ENCODE measurements around the gene LMTK3.

The LMTK3 gene, protein sequence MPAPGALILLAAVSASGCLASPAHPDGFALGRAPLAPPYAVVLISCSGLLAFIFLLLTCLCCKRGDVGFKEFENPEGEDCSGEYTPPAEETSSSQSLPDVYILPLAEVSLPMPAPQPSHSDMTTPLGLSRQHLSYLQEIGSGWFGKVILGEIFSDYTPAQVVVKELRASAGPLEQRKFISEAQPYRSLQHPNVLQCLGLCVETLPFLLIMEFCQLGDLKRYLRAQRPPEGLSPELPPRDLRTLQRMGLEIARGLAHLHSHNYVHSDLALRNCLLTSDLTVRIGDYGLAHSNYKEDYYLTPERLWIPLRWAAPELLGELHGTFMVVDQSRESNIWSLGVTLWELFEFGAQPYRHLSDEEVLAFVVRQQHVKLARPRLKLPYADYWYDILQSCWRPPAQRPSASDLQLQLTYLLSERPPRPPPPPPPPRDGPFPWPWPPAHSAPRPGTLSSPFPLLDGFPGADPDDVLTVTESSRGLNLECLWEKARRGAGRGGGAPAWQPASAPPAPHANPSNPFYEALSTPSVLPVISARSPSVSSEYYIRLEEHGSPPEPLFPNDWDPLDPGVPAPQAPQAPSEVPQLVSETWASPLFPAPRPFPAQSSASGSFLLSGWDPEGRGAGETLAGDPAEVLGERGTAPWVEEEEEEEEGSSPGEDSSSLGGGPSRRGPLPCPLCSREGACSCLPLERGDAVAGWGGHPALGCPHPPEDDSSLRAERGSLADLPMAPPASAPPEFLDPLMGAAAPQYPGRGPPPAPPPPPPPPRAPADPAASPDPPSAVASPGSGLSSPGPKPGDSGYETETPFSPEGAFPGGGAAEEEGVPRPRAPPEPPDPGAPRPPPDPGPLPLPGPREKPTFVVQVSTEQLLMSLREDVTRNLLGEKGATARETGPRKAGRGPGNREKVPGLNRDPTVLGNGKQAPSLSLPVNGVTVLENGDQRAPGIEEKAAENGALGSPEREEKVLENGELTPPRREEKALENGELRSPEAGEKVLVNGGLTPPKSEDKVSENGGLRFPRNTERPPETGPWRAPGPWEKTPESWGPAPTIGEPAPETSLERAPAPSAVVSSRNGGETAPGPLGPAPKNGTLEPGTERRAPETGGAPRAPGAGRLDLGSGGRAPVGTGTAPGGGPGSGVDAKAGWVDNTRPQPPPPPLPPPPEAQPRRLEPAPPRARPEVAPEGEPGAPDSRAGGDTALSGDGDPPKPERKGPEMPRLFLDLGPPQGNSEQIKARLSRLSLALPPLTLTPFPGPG (N-terminal part only)

DNA sequence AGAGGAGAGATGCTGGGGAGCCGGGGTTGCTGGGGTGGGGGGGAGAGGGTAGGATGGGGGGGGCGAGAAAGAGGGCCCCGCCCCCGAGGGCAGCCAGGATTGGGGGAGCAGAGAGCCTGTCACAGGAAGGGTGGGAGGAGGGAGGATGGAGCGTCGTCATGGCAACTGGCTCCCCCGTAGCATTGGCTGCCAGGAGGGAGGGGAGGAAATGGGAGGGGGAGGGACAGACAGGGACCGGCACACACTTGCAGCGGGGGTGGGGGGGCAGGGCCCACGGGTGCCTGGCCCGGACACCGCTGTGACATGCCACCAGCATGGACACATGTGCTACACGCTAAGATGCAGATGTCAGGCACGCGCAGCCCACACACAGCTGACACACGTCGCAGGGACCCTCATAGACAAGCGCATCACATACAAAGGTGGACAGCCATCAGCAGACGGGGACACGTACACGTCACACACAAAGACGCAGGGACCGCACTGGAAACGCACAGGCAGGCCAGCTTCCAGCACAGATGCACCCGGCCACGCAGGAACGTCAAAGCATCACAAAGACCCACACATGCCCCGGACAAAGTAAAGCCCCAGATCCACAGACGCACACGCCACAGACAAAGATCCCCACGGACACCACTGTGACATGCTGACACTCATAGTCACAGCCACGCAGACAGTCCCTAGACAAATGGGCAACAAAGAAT is at the start of gene LMTK3:
TSS of gene LMTK3 (minus strand) at position 36 of the 704 bp plus-strand sequence. CDS start 259 bp downstream, outside the sequence.
- TF ChIP-seq TAF1 (IDR thresholded peaks at IDR 0.05; ENCODE audit: low read depth) (no peak), EGR1 (IDR thresholded peaks at IDR 0.05) (no peak), CREB1 (IDR thresholded peaks at IDR 0.05; ENCODE audit: low read depth) (no peak), YY1 (IDR thresholded peaks at IDR 0.05; ENCODE audit: low read depth) (no peak), RAD21 (IDR thresholded peaks at IDR 0.05; ENCODE audit: low read depth) (no peak), NFIC (IDR thresholded peaks at IDR 0.05) (no peak), FOXM1 (IDR thresholded peaks at IDR 0.05; ENCODE audit: borderline replicate concordance, low read depth) (no peak), TEAD4 (IDR thresholded peaks at IDR 0.05) (no peak), TCF12 (IDR thresholded peaks at IDR 0.05; ENCODE audit: low read depth) (no peak), ZBTB7A (IDR thresholded peaks at IDR 0.05; ENCODE audit: low read depth) (no peak)
- TF ChIP-seq, protein P1, sequence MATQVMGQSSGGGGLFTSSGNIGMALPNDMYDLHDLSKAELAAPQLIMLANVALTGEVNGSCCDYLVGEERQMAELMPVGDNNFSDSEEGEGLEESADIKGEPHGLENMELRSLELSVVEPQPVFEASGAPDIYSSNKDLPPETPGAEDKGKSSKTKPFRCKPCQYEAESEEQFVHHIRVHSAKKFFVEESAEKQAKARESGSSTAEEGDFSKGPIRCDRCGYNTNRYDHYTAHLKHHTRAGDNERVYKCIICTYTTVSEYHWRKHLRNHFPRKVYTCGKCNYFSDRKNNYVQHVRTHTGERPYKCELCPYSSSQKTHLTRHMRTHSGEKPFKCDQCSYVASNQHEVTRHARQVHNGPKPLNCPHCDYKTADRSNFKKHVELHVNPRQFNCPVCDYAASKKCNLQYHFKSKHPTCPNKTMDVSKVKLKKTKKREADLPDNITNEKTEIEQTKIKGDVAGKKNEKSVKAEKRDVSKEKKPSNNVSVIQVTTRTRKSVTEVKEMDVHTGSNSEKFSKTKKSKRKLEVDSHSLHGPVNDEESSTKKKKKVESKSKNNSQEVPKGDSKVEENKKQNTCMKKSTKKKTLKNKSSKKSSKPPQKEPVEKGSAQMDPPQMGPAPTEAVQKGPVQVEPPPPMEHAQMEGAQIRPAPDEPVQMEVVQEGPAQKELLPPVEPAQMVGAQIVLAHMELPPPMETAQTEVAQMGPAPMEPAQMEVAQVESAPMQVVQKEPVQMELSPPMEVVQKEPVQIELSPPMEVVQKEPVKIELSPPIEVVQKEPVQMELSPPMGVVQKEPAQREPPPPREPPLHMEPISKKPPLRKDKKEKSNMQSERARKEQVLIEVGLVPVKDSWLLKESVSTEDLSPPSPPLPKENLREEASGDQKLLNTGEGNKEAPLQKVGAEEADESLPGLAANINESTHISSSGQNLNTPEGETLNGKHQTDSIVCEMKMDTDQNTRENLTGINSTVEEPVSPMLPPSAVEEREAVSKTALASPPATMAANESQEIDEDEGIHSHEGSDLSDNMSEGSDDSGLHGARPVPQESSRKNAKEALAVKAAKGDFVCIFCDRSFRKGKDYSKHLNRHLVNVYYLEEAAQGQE (IDR thresholded peaks at IDR 0.05; ENCODE audit: low read depth), result no peak
- TF ChIP-seq, protein P2, sequence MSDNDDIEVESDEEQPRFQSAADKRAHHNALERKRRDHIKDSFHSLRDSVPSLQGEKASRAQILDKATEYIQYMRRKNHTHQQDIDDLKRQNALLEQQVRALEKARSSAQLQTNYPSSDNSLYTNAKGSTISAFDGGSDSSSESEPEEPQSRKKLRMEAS (IDR thresholded peaks at IDR 0.05), result no peak
- TF ChIP-seq, protein P3, sequence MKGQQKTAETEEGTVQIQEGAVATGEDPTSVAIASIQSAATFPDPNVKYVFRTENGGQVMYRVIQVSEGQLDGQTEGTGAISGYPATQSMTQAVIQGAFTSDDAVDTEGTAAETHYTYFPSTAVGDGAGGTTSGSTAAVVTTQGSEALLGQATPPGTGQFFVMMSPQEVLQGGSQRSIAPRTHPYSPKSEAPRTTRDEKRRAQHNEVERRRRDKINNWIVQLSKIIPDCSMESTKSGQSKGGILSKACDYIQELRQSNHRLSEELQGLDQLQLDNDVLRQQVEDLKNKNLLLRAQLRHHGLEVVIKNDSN (IDR thresholded peaks at IDR 0.05), result no peak

DNA sequence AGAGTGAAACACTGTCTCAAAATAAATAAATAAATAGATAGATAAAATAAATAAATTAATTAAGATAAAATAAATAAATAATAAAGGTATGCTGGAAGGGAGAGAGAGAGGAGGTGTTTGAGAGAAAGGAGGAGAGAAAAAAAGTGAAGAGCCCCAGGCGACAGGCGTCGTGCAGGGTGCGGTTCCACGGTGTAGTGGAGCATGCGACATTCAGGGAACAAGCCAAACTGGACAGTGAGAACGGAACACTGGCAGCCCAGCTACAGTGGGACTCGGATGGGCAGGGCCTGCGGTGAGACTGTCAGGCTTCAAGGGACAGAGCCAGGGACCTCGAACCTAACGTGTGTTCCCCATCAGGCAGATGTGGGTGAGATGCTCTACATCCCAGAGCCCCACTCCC is 49.8 kb upstream of the LMTK3 start:
- no peak for TF ChIP-seq NFIC (IDR thresholded peaks at IDR 0.05)

DNA sequence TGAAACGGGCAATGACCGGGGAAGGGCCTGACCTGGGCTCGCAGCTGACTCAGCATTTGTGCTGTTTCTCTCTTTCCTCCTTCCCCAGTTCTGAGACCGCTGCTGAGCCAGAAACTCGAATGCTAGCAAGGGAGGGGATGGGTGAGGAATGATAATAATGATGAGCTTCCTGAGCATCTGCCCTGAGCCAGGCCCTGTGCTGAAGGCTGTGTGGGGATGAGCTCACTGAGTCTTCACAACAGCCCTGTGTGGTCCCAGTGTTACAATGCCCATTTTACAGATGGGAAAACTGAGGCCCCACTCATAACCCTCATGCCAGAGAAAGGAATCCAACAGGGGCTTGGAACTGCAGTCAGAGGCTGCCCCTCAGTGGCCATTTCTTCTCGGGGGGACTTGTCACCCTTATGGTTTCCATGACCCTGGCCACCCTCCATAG is 48.5 kb upstream of the LMTK3 start:
- no peak for TF ChIP-seq NFIC (IDR thresholded peaks at IDR 0.05)
- peak; percentile 52 for TF ChIP-seq RAD21 (IDR thresholded peaks at IDR 0.05; ENCODE audit: low read depth)

DNA sequence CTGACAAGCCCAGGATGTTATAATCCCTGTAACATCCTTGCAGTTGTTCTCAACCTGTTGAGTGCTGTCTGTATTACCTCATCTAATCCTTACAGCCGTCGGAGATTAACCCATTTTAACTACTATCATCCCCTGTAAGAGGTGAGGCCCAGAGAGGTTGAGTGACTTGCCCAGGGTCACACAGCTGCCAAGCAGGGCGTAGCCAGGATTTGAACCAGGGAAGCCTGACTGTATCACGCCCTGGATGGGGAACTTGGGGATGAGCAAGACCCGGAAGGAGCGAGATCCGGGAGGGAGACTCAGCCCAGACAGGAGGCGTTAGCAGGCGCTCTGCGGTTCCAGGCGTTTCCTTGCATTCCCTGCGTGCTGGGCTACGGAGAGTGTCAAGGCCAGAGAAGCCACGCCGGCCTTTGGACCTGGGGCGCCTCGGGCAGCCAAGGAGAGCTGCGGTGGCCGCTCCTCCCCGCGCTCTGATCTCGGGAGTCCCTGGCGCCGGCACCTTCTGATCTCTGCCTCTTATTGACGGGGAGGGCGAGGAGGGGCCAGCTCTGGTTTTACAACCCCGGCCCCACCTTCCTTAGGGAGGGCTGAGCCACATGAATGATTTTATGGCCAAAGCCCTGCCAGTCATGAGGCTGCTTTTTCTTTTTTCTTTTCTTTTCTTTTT is 46.5 kb upstream of the LMTK3 start:
- TF ChIP-seq NFIC (IDR thresholded peaks at IDR 0.05) (peak; percentile 58), YY1 (IDR thresholded peaks at IDR 0.05; ENCODE audit: low read depth) (peak; percentile 20; the same call in 1 of the 2 replicates), TEAD4 (IDR thresholded peaks at IDR 0.05) (peak; percentile 22; the same call in 1 of the 2 replicates), CREB1 (IDR thresholded peaks at IDR 0.05; ENCODE audit: low read depth) (no peak), ZBTB7A (IDR thresholded peaks at IDR 0.05; ENCODE audit: low read depth) (peak; percentile 32; the same call in 1 of the 2 replicates), EP300 (IDR thresholded peaks at IDR 0.05; ENCODE audit: borderline replicate concordance) (peak; percentile 43; the same call in 1 of the 2 replicates), EGR1 (IDR thresholded peaks at IDR 0.05) (no peak), FOXM1 (IDR thresholded peaks at IDR 0.05; ENCODE audit: borderline replicate concordance, low read depth) (no peak), TCF12 (IDR thresholded peaks at IDR 0.05; ENCODE audit: low read depth) (0 out of 2 replicates have a peak, but pooled peaks have one; percentile 55)
- TF ChIP-seq, protein P2 (IDR thresholded peaks at IDR 0.05), result peak; percentile 41; the same call in 1 of the 2 replicates

DNA sequence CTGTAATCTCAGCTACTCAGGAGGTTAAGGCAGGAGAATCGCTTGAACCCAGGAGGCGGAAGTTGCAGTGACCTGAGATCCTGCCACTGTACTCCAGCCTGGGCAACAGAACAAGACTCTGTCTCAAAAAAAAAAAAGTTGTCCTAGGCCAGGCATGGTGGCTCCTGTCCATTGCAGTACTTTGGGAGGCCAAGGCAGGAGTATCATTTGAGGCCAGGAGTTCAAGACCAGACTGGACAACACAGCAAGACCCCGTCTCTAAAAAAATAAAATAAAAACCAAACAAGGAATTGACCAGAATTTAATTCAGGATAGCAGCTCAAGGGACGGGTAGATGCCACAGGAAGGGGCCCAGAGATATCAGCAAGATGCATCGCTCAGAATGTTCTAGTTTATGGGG is 45.2 kb upstream of the LMTK3 start:
- no peak for TF ChIP-seq EGR1 (IDR thresholded peaks at IDR 0.05)
- TF ChIP-seq TEAD4 (IDR thresholded peaks at IDR 0.05), result no peak
- TF ChIP-seq EP300 (IDR thresholded peaks at IDR 0.05; ENCODE audit: borderline replicate concordance), result no peak
- no peak for TF ChIP-seq YY1 (IDR thresholded peaks at IDR 0.05; ENCODE audit: low read depth)
- TF ChIP-seq CEBPB (IDR thresholded peaks at IDR 0.05), result no peak
- TF ChIP-seq NFIC (IDR thresholded peaks at IDR 0.05), result no peak
- TF ChIP-seq FOXM1 (IDR thresholded peaks at IDR 0.05; ENCODE audit: borderline replicate concordance, low read depth), result no peak
- no peak for TF ChIP-seq CREB1 (IDR thresholded peaks at IDR 0.05; ENCODE audit: low read depth)
- TF ChIP-seq, protein P3 (IDR thresholded peaks at IDR 0.05), result no peak
- TF ChIP-seq TAF1 (IDR thresholded peaks at IDR 0.05; ENCODE audit: low read depth), result no peak
- no peak for TF ChIP-seq TCF12 (IDR thresholded peaks at IDR 0.05; ENCODE audit: low read depth)
